Stomach (tissue), 9 donors: ENCODE results near the gene TMEM181. TPM values are rescaled to one million over a fixed set of nuclear protein-coding genes. Genes with fewer than 3 reads are reported as not detected.

Experiments
- DNase-seq, 2 donors: peaks; one replicate each; pipeline versions ENCODE4 v3.0.0 to v3.0.0-alpha.2; 2013 to 2019
- H3K27ac ChIP-seq, 5 donors: fragments of 200-600 bp in 4 of 5; sonication (generic) in 4 of 5; one replicate each; pipeline ENCODE4 v1.5.1; 2013 to 2019; ENCODE audit warnings: mild to moderate bottlenecking in 1 of 5, moderate library complexity in 1 of 5
- H3K27me3 ChIP-seq, 3 donors: fragments of 200-600 bp; sonication (generic); one replicate each; pipeline ENCODE4 v1.5.1; 2017 to 2019; ENCODE audit warnings: mixed run types in 1 of 3
- H3K36me3 ChIP-seq, 4 donors: fragments of 200-600 bp; sonication (generic); 1 replicate in 3 of 4; 2 replicates in 1 of 4; pipeline ENCODE4 v1.5.1; 2016 to 2019
- H3K4me1 ChIP-seq, 4 donors: fragments of 200-600 bp; sonication (generic); one replicate each; pipeline ENCODE4 v1.5.1; 2016 to 2019
- H3K4me3 ChIP-seq, 4 donors: fragments of 200-600 bp; sonication (generic) in 3 of 4; one replicate each; pipeline ENCODE4 v1.5.1; 2016 to 2019; ENCODE audit warnings: mild to moderate bottlenecking in 1 of 4
- H3K9me3 ChIP-seq, 4 donors: fragments of 200-600 bp; sonication (generic); one replicate each; pipeline ENCODE4 v1.5.1; 2016 to 2019
- EP300 ChIP-seq: sonication (generic); formaldehyde crosslinking; IDR thresholded peaks from one replicate; pipeline ENCODE4 v1.6.1; 2017; ENCODE audit warnings: antibody characterized with exemption
- POLR2A ChIP-seq, 4 donors: fragments of 450-650 bp; IDR thresholded peaks; one replicate each; pipeline ENCODE4 v1.6.1; 2016; ENCODE audit warnings: antibody characterized with exemption in 4 of 4, control low read depth in 2 of 4, mild to moderate bottlenecking in 1 of 4, moderate library complexity in 1 of 4
- POLR2AphosphoS5 ChIP-seq, 3 donors: sonication (generic); formaldehyde crosslinking; IDR thresholded peaks; one replicate each; pipeline ENCODE4 v1.6.1; 2016; ENCODE audit warnings: antibody characterized with exemption in 3 of 3
- WGBS, 5 donors: extraction: QIAGEN DNeasy Blood & Tissue Kit in 3 of 5; methylation state at CpG; one replicate each; pipeline versions ENCODE4 v1.1.5 to v1.1.7; 2013 to 2018; 5-methylcytosine and 5-hydroxymethylcytosine counted together
- intact Hi-C: fragments of 100-400 bp; cut with DNase I; formaldehyde crosslinking; loops from one replicate; pipeline ENCODE4 v1.15.1; 2023; ENCODE audit warnings: low total_unique reads
- polyA plus RNA-seq, 3 donors: library from polyadenylated mRNA; stranded (reverse); fragments of 200-250 nt; gene quantifications; one replicate each; pipeline ENCODE4 v1.2.3, GENCODE V29; 2013
- total RNA-seq, 5 donors: library from RNA; depleted of rRNA; stranded (reverse); fragments of >200 nt; gene quantifications; one replicate each; pipeline versions ENCODE4 v1.1.0 to v1.2.3, GENCODE V29; 2014 to 2016
- TF ChIP-seq, protein P1 (sequence below), 7 experiments: fragments of 450-650 bp in 4 of 7; fragments of 200-600 bp in 3 of 7; sonication (generic) in 3 of 7; IDR thresholded peaks; one replicate each; pipeline ENCODE4 v1.5.1; 2016 to 2019; ENCODE audit warnings: antibody characterized with exemption in 7 of 7, control low read depth in 2 of 7, mild to moderate bottlenecking in 1 of 7
- donor health status: healthy with polysubstance abuse.
- donor health status: Bipolar disorder and iron deficiency.
- donor health status: healthy.

The TMEM181 gene
- total and polyA plus RNA-seq, 8 donors: 2.9 to 62.2 (median 15.0) TPM

DNA sequence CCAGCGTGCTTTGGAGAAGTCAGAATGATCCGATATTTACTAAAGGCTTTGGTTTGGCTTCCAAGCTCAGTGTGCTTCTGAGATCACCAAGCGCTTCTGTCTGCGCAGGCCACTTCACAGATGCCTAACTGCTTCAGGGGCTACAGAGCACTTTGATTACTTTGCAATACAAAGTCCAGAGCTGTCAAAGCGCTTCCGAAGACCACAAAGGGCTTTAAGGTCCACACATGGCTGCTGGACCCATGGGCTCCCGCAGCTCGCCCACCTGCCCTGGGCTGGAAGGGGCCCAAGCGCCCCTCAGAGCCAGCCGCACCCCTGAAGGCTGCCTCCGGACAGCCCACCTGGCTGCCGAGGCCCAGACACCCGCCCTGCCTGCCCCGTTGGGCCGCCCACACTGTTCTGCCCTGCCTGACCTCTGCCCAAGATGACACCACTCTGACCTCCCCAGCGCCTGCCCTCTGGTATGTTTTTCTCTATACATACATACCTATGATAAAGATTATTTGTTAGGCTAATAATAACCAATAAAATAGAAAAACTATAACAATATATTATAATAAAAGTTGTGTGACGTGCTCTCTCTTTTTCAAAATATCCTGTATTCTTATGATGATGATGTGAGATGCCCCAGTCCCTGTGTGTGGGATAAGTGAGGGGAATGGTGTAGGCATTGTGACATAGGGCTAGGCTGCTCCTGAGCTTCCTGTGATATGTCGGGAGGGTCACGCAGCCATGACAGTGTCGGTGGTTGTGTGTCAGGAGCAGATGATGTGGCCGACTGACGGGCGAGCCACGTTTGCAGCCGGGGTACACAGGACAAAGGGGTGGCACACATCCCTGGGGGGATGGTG lies 62.0 kb downstream of the TMEM181 start:
- H3K9me3 ChIP-seq: no peaks in the 10 kb centered on the region
- no peaks in the 10 kb centered on the region for H3K27me3 ChIP-seq
- no peak overlapping the region for H3K27ac ChIP-seq
- 86 to 94% (median 91%) methylated on average over 23 to 25 of the region's 25 CpGs for WGBS, 5 donors
- H3K4me1 ChIP-seq: peaks cover 0 to 18% (median 3%) of the 10 kb centered on the region in 4 donors
- H3K36me3 ChIP-seq: peaks cover 37 to 82% (median 76%) of the 10 kb centered on the region in 4 donors
- intact Hi-C loops: no loop called here
- no peak overlapping the region for H3K4me3 ChIP-seq
- DNase-seq: peak in 1 of 2 donors; percentile 19
- TF ChIP-seq, protein P1, sequence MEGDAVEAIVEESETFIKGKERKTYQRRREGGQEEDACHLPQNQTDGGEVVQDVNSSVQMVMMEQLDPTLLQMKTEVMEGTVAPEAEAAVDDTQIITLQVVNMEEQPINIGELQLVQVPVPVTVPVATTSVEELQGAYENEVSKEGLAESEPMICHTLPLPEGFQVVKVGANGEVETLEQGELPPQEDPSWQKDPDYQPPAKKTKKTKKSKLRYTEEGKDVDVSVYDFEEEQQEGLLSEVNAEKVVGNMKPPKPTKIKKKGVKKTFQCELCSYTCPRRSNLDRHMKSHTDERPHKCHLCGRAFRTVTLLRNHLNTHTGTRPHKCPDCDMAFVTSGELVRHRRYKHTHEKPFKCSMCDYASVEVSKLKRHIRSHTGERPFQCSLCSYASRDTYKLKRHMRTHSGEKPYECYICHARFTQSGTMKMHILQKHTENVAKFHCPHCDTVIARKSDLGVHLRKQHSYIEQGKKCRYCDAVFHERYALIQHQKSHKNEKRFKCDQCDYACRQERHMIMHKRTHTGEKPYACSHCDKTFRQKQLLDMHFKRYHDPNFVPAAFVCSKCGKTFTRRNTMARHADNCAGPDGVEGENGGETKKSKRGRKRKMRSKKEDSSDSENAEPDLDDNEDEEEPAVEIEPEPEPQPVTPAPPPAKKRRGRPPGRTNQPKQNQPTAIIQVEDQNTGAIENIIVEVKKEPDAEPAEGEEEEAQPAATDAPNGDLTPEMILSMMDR (IDR thresholded peaks at IDR 0.05): no peak
- TF ChIP-seq POLR2AphosphoS5 (IDR thresholded peaks at IDR 0.05) (no peak), POLR2A (IDR thresholded peaks at IDR 0.05) (no peak), EP300 (no peak)

DNA sequence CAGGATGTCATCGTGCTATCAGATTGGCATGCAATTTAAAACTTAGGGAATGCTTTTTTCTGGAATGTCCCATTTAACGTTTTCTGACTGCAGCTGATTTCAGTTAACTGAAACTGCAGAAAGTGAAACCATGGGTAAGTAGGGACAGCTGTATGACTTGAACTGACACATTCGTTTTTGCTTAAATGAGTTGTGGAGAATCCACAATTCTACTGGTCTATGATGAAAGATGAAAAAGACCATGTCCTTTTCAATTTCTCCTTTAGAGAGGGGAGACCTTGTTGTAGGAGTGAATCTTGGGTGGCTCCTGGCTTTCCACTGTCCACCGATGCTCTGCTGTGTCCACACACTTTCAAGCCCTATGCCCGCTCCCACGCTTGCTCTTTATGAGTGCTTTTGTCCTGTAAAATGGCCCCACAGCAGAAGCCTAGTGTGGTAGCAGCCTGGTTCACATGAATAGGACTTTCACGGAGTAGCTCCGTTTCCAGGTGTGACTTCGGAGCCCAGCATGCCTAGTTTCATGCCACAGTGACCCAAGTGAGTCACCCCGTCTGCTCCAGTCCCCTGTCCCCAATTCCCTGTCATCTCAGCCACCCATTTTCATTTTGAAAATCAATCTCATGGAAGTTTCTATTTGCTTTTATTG lies 62.8 kb downstream of the TMEM181 start:
- Histone ChIP-seq H3K4me1 (peaks cover 0 to 18% (median 3%) of the 10 kb centered on the region in 4 donors), H3K27ac (no peak overlapping the region), H3K4me3 (no peak overlapping the region), H3K27me3 (no peaks in the 10 kb centered on the region), H3K36me3 (peaks cover 39 to 86% (median 83%) of the 10 kb centered on the region in 4 donors), H3K9me3 (no peaks in the 10 kb centered on the region)
- intact Hi-C loops: no loop called here
- TF ChIP-seq POLR2A (IDR thresholded peaks at IDR 0.05) (no peak), POLR2AphosphoS5 (IDR thresholded peaks at IDR 0.05) (no peak), EP300 (no peak)
- TF ChIP-seq, protein P1 (IDR thresholded peaks at IDR 0.05): no peak
- DNase-seq: peak in 1 of 2 donors; percentile 17
- WGBS, 5 donors: 79 to 89% (median 86%) methylated on average over 8 to 10 of the region's 10 CpGs

DNA sequence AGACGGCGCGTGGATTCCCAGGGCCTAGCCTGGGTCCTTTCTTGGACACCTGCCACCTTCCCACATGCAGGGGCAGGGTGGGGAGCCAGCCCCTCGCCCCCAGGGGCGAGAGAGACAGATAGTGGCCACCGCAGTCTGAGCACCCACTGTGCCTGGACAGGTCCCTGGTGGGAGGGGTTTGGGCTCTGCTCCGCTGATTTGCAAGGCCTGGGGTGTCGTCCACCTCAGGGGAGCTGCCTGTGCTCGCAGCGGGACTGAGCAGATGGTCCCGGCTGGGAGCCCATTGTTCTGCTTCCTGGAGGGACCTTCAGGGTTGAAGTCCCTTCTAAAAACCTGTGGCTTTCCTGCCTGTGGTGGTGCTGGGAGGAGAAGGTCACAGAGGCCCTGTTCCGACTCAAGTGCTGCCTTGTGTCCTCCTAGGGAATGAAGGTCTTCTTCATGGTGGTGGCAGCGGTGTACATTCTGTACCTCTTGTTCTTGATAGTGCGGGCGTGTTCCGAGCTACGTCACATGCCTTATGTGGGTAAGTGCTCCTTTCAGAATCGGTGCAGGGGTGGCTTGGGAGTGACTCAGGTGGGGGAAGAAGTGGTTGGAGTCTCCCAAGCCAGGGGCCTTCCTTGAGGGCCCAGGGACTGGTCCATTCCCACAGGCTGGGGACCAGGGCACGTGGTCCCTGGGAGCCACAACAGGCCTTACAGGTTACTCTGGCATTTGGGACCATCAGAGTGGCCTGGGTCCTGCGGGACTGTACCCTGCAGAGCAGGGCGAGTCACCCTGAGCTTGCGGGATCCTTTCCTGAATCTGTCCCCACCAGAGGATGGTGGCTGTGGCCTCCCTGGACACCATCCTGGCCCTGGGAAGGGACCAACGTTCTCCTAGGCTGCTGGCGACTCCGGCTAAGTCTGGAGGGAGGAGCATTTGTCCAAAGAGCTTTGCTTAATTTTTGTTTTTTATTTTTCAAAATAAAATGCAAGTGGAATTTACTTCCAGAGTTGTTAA lies 65.1 kb downstream of the TMEM181 start:
- peaks cover 0 to 15% (median 4%) of the 10 kb centered on the region in 4 donors for H3K4me1 ChIP-seq
- TF ChIP-seq POLR2AphosphoS5 (IDR thresholded peaks at IDR 0.05): peak in 1 of 3 donors; percentile 31
- TF ChIP-seq, protein P1 (IDR thresholded peaks at IDR 0.05): no peak
- no peak overlapping the region for H3K4me3 ChIP-seq
- H3K27ac ChIP-seq: peak overlapping the region in 1 of 5 donors; percentile 18
- peaks cover 48 to 99% (median 94%) of the 10 kb centered on the region in 4 donors for H3K36me3 ChIP-seq
- DNase-seq: peak in 1 of 2 donors; percentile 29
- H3K9me3 ChIP-seq: no peaks in the 10 kb centered on the region
- 86 to 92% (median 90%) methylated on average over 16 to 25 of the region's 25 CpGs for WGBS, 5 donors
- intact Hi-C loops: no loop called here
- no peaks in the 10 kb centered on the region for H3K27me3 ChIP-seq
